ENCODE measurements around the gene BTBD2. TPM values are rescaled to one million over a fixed set of nuclear protein-coding genes. Genes with fewer than 3 reads are reported as not detected.

BTBD2 gene
- total RNA-seq, 4 donors from 2014 or later = 85.0 to 99.3 (median 94.9) TPM

DNA sequence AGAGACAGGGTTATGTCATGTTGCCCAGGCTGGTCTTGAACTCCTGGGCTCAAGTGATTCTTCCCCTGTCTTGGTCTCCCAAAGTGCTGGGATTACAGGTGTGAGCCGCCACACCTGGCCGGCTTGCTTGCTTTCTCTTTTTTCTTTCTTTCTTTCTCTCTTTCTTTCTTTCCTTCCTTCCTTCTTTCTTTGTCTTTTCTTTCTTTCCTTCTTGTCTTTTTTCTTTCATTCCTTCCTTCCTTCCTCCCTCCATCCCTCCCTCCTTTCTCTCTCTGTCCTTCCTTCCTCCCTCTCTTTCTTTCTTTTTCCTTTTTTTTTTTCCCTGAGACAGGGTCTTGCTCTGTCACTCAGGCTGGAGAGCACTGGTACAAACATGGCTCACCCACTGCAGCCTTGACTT, 6.8 kb upstream of the BTBD2 start:
- no peak for DNase-seq (ENCODE audit: low spot score in 2 of 2)
- intact Hi-C loops (cut with DNase I; ENCODE audit: low total_unique reads) = no loop called here
- H3K4me3 ChIP-seq (ENCODE audit: low read depth, poor library complexity, severe bottlenecking) = no peak overlapping the region
- no peak for TF ChIP-seq POLR2A (IDR thresholded peaks at IDR 0.05)
- TF ChIP-seq, protein P1, sequence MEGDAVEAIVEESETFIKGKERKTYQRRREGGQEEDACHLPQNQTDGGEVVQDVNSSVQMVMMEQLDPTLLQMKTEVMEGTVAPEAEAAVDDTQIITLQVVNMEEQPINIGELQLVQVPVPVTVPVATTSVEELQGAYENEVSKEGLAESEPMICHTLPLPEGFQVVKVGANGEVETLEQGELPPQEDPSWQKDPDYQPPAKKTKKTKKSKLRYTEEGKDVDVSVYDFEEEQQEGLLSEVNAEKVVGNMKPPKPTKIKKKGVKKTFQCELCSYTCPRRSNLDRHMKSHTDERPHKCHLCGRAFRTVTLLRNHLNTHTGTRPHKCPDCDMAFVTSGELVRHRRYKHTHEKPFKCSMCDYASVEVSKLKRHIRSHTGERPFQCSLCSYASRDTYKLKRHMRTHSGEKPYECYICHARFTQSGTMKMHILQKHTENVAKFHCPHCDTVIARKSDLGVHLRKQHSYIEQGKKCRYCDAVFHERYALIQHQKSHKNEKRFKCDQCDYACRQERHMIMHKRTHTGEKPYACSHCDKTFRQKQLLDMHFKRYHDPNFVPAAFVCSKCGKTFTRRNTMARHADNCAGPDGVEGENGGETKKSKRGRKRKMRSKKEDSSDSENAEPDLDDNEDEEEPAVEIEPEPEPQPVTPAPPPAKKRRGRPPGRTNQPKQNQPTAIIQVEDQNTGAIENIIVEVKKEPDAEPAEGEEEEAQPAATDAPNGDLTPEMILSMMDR (IDR thresholded peaks at IDR 0.05) = no peak
- 96 to 100% methylated on average over 2 of the region's 2 CpGs for WGBS, 2 donors

DNA sequence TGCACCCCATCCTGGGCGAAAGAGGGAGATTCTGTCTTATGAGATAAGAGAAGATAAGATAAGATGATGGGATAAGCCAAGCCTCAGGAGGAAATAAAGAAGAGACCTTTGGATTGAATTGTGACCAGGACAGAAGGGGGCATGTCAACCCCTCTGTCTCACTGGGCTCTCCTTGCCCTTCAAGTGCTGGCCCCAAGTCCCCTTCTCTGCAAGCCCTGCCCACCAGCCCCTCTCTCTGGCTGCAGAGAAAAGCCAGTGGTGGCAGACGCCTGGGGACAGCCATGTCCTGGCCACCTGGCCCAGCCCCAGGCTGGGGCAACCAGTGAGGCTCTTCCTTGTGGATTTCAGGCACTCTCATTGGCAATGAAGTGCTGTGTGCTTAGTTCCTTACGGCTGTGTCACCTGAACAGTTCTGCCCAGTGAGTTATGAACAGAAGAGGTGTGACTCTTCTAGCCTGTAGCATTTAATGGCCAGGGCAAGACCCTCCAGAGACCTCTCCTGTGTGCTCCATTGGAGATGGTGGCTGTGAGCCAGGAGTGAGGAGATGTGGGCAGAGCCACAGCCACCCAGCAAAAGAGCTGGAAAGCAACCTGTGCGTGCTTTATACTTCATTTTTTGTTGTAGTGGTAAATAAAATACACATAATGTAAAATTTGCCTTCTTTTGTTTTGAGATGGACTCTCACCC, 6.1 kb upstream of the BTBD2 start:
- intact Hi-C loops (cut with DNase I; ENCODE audit: low total_unique reads) = no loop called here
- TF ChIP-seq, protein P1 (IDR thresholded peaks at IDR 0.05) = no peak
- TF ChIP-seq POLR2A (IDR thresholded peaks at IDR 0.05) = no peak
- DNase-seq (ENCODE audit: low spot score in 2 of 2) = no peak

DNA sequence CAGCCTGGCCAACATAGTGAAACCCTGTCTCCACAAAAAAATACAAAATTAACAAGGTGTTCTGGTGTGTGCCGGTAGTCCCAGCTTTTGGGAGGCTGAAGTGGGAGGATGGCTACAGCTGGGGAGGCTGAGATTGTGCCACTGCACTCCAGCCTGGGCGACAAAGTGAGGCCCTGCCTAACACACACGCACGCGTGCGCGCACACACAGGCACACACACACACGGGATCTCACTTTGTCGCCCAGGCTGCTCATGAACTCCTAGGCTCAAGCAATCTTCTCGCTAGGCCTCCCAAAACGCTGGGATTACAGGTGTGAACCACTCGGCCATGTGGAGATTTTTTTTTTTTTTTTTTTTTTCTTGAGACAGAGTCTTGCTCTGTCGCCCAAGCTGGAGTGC, 3.2 kb upstream of the BTBD2 start:
- intact Hi-C loops (cut with DNase I; ENCODE audit: low total_unique reads) = loop anchor here (5.0 kb wide), 1 partner anchor 54 kb away; no protein-coding TSS in a partner anchor
- H3K4me3 ChIP-seq (ENCODE audit: low read depth, poor library complexity, severe bottlenecking) = no peak overlapping the region
- no peak for DNase-seq (ENCODE audit: low spot score in 2 of 2)
- WGBS, 2 donors = 90 to 93% methylated on average over 13 of the region's 13 CpGs
- TF ChIP-seq, protein P1 (IDR thresholded peaks at IDR 0.05) = no peak
- TF ChIP-seq POLR2A (IDR thresholded peaks at IDR 0.05) = no peak

More for the DNA sequence above, 6.1 kb upstream of the BTBD2 start:
- H3K4me3 ChIP-seq (ENCODE audit: low read depth, poor library complexity, severe bottlenecking) = no peak overlapping the region
- WGBS, 2 donors = 64 to 74% methylated on average over 4 of the region's 4 CpGs

DNA sequence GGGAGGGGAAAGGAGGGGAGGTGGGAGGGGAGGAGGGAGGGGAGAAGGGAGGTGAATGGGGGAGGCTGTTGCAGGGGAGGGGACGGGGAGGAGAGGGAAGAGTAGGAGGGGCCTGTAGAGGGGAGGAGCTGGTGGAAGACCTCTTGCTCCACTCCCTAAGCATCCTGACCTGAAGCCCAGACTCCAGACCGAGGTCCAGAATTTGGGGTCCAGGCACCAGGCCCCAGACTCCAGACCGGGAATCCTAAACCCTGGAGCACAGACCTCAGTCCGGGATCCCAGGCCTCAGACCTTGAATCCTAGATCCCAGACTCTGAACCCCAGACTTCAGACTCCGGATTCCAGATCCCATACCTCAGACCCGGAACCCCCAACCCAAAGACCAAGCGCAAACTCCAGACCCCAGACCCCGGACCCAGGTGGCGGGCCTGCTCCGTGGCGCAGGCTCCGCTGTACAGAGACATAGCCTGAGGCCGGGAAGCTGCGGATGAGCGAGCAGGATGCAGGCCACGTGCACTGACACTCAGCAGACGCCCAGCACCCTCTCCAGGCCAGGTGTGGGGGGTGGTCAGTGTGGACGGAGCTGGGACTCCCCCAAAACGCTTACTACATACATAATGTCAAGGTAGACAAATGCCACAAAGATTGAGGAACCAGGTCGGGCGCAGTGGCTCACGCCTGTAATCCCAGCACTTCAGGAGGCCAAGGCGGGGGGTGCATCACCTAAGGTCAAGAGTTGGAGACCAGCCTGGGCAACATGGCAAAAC, 710 bp upstream of the BTBD2 start:
- TF ChIP-seq POLR2A (IDR thresholded peaks at IDR 0.05) = no peak
- TF ChIP-seq, protein P1 (IDR thresholded peaks at IDR 0.05) = no peak

DNA sequence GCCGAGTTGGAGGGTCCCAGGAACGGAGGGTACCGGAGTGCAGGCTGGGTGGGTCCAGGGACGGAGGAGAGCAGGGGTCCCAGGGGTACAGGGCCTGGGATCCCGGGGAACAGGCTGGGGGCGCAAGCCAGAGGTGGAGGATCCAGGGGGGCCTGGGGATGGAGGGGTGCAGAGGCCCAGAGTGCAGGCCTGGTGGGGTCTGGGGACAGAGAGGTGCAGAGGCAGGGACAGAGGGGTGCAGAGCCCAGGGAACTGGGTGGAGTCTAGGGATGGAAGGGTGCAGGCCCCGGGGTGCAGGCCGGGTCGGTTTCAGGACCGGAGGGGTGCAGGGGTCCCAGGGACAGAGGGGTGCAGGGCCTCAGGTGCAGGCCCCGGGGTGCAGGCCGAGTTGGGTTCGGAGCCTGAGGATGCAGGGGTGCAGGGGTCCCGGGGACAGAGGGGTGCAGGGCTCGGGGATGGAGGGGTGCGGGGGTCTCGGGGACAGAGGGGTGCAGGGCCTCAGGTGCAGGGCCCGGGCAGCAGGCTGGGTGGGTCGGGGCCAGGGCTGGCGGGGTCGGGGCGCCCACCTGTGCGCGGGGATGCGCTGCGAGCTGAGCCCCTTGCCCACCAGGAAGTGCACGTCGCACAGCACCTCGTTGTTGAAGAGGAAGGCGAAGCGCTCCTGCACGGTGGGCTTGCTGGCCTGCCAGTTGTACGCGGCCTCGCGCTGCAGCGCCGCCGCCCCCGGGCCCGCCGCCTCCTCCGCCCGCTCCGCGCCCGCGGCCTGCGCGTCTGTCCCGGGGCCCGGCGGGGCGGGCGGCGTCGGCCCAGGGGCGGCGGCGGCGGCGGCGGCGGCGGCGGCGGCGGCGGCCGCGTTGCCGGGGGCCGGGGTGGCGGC, 545 bp downstream of the BTBD2 start:
- TF ChIP-seq POLR2A (IDR thresholded peaks at IDR 0.05) = no peak
- TF ChIP-seq, protein P1 (IDR thresholded peaks at IDR 0.05) = no peak
- 19 to 26% methylated on average over 17 to 29 of the region's 74 CpGs for WGBS, 2 donors
- intact Hi-C loops (cut with DNase I; ENCODE audit: low total_unique reads) = loop anchor here (5.0 kb wide), 1 partner anchor 57 kb away; no protein-coding TSS in a partner anchor
- no peak for DNase-seq (ENCODE audit: low spot score in 2 of 2)
- H3K4me3 ChIP-seq (ENCODE audit: low read depth, poor library complexity, severe bottlenecking) = peak overlapping the region; percentile 17

More for the DNA sequence above, 710 bp upstream of the BTBD2 start:
- intact Hi-C loops (cut with DNase I; ENCODE audit: low total_unique reads) = loop anchor here (5.0 kb wide), 1 partner anchor 56 kb away; no protein-coding TSS in a partner anchor
- 46 to 53% methylated on average over 23 of the region's 23 CpGs for WGBS, 2 donors
- peak; percentile 85 to 93 for DNase-seq (ENCODE audit: low spot score in 2 of 2)
- H3K4me3 ChIP-seq (ENCODE audit: low read depth, poor library complexity, severe bottlenecking) = no peak overlapping the region

Data from lower leg skin (tissue), 4 donors.